ENCODE data around the gene TLL1.

The TLL1 gene

DNA sequence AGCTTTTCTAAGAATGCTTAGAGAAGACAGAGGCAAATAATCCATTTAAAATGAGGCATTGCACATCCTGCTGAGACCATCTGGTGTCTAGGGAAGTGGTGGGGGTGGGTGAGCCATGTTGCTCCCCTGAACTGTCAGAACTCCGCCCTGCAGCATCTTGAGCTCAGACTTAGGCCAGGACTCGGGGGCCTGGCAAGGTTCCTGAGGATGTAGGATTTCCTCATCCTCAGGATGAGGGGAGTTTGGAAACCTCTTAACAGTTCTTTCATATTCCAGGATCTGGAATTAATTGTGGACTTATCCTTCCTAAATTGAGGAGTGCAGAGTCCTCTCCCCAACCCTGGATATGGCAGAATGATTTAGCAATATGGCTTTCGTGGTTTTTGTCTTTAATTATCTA lies 6.6 kb downstream of the TLL1 start:
- in situ Hi-C loops (cut with MboI; ENCODE audit: low sequenced_read_pairs) = no loop called here

DNA sequence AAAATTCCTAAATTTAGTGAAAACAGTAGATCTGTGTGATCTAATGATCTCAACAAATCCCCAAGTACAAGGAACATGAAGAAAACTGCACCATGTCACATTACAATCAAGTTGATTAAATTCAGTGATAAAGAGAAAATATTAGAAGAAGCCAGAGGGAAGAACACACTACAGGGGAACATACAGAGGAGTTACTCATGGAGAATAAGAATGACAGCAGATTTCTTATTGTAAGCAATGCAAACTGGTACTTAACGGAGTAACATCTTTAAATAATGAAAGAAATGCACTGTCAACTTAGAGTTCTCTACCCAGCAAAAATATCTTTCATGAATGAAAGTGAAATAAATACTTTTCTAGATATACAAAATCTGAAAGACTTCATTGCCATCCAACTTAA lies 21.1 kb downstream of the TLL1 start:
- in situ Hi-C loops (cut with MboI; ENCODE audit: low sequenced_read_pairs) = no loop called here

DNA sequence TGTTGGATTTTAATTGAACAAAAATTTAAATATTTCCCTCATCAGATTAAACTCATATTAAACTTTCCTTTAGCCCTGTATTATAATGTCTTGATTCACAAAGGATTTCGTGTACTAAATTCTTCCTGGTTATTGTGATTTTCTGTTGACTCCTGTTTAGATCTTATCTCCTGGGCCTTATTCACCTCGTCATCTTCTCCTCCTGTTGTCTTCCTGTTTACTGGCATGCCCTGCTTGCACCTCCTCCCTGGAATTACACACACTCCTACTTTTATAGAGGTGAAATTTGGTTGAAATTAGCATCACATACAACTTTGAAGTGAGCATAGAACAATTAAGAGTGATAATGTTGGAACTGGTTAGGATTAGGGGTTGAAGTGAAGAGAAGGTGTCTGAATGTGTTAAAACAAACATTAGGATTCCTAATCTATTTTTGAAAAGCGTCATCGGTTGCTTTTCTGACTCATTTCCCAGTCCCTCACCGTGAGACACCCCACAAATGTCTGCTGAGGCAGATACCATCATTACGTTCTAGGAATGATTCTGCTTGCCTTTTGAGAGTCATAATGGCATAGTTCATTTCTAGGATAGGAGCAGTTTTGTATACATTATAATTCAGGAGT lies 32.5 kb downstream of the TLL1 start:
- in situ Hi-C loops (cut with MboI; ENCODE audit: low sequenced_read_pairs) = no loop called here

DNA sequence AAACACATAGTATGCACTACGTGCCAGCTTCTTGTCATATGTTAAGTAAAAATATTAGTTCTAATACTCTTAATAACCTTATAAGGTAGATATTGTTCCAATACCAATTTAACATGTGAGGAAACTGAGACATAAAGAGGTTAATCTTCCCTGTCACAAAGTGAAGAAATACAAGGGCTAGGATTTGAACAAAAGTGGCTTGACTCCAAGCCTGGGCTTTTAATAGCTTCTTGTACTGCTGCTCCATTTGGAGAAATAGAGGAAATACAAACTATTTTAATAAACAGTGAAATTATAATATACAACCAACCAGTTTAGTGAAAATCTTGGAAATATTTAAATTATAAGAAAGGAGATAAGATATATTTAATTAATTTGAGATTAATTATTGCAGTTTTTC lies 33.2 kb downstream of the TLL1 start:
- in situ Hi-C loops (cut with MboI; ENCODE audit: low sequenced_read_pairs) = no loop called here

DNA sequence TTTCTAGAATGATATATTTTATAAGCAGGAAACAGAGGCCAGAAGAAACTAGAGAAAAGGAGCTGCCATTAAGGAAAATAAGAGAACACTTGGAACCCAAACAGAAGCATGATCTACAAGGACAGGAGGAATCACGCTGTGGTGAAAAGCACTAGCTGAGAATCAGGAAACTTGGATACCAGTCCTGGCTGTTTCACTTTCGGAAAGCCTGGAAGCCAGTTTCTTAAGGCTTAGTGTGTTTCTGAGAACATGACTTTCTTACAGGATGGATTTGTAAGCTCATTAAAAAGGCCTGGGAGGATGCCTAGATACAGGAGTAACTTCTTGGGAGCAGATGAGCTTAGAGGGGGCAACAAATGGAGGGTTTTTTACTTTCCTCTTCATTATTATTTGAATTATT lies 36.9 kb downstream of the TLL1 start:
- in situ Hi-C loops (cut with MboI; ENCODE audit: low sequenced_read_pairs) = no loop called here

DNA sequence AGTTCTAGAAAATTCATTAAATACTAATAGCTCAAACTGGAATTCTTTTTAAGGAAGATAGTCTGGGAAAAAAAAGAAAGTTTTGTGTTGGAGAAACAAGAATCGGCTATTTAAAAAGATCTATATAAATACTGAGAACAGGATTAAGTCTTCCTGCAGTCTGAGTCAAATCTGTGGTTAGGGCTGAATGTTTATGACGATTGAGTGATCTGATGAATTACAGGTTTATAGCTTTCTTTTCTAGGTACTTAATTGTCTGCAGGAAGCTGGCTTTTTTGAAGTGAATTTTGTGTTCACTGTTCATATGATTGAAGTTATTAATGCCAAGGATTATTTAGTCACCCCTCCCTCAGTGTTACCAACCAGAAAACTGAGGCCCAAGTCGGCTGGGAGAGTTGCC lies 42.2 kb downstream of the TLL1 start:
- in situ Hi-C loops (cut with MboI; ENCODE audit: low sequenced_read_pairs) = no loop called here

DNA sequence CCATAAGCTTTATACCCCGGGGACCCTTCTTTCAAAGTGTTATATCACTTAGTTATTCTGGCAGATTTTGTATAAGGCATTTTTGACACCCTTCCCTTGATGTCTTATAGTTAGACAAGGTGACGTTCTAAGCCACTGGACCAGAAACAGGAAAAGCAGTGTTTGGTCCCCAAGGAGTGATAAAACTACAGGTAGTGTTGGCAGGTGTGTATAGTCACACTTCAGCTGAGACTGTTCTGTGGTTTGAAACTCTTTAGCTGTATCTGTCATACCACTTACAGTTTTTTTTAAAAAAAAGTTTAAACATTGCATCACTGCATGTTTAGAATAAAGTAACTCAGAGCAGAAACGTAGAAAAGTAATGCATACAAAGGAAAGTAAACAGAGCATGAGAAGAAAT lies 48.5 kb downstream of the TLL1 start:
- in situ Hi-C loops (cut with MboI; ENCODE audit: low sequenced_read_pairs) = no loop called here

DNA sequence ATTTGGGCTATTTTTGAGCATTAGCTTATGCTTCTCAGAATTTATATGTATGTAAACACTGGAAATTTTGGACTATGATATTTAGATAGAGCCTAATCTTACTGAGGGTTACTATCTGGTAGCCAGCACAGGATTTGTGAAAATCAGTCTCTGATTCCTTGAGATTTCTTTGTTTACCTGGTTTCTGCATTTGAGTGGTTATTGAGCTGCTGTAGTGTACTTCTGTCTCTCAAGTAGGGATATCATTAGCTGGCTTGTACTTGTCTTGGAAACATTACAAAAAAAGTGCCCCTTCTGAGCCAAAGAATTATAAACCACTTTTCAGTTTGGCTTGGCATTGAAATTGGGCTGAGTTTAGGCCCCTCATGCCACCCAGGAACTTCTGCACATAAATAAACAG lies 49.7 kb downstream of the TLL1 start:
- in situ Hi-C loops (cut with MboI; ENCODE audit: low sequenced_read_pairs) = no loop called here

DNA sequence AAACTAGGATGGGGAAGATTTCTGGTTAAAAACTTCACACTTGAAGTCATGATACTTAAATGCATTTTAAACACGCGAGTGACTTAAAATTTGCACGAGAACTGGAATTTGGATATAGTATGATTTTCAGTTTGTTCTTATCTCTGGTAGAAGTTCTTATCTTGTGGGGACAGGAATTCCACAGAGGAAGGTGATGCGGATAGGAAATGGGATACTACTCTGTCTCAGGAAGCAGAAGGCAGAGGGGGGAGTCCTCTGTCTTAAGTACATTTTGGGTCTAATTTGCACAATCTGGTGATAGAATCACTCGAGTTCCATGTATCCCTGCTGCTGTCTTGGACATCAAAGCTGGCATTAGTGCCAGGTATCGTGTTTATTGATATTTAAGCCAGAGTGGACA lies 53.3 kb downstream of the TLL1 start:
- in situ Hi-C loops (cut with MboI; ENCODE audit: low sequenced_read_pairs) = no loop called here

DNA sequence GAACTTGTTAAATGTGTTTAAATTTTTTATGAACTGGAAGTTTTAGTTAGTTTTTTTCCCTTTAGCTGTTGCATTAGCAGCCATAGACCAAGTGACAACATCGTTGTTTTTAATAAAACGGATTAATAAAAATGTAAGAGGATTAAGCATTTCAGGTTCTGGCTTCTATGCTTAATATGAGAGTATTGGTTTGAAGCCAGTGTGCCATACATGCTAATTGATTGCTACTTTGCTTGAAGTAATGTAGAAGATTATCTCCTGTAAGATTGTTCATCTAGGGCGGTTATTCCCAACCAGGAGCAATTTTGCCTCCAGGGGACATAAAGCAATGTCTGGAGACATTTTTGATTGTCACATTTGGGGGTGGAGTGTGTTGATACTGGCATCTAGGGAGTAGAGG lies 54.3 kb downstream of the TLL1 start:
- in situ Hi-C loops (cut with MboI; ENCODE audit: low sequenced_read_pairs) = no loop called here

DNA sequence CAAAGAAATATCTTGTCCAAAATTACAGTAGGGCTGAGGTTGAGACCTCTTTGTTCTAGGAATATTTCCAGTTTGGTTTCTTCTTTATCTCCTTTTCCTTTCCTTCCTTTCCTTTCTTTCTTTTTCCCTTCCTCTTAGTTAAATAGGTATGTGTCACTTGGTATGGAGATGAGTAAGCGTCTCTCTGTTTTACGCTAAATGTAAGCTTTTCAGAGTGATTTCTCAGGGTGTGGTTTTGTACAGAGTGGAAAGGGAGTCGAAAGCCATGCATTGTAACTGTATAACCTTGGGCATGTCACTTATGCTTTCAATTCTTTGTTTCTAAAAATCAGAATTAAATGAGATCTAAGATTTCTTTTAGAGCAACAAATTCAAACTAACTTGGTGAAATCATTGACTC lies 54.8 kb downstream of the TLL1 start:
- in situ Hi-C loops (cut with MboI; ENCODE audit: low sequenced_read_pairs) = no loop called here

DNA sequence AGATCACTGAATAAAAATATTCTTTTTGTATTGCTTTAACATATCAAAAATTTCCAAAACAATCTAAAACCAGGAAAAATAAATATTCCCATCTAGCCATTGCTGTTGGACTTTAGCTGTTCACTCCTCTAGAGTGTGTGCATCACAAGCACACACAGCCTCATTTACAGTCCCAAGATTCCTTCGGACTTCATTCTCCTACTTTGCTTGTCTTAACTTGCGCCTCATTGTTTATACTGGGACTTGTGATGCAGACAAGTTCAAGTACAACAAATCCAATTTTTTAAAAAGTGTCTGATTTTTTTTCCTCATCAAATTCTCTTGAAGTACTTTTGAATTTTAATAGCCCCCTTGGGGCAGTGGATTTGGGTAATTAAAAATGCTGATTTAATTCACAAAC lies 55.6 kb downstream of the TLL1 start:
- in situ Hi-C loops (cut with MboI; ENCODE audit: low sequenced_read_pairs) = no loop called here

DNA sequence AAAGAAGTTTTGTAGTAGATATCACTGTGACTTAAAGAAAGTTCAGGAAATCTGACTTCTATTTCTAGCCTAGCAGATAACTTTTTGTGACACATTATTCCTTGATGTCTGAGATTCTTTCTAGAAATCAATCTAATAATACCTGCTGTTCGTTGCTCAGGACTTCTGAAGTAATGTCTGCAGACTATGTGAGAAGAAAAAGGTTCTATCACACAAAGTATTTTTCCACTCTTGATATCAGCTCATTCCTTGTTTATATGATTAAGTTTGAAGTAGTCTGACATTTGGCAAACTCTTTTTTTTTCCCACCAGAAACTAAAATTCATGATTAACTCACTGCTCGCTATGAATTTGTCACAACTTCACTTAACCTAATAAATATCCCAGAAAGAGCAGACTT lies 56.6 kb downstream of the TLL1 start:
- in situ Hi-C loops (cut with MboI; ENCODE audit: low sequenced_read_pairs) = no loop called here

DNA sequence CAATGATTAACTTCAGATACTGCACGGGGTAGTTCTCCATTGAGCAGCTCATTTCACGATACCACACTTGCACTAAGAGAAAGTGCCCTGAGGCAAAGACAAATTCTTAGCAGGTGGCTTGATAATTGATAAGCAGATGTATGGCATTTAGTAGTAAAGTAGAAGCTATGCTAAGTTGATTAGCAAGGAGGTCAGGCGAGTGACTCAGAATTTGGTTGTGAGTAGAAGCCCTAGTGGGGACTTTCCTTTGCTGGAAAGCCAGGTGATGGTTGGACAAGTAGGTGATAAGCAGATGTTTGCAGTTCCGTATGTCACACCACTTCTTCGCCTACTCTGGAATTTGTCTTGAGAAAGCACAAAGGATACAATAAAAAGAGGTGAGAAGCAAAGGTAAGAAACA lies 58.7 kb downstream of the TLL1 start:
- in situ Hi-C loops (cut with MboI; ENCODE audit: low sequenced_read_pairs) = no loop called here

DNA sequence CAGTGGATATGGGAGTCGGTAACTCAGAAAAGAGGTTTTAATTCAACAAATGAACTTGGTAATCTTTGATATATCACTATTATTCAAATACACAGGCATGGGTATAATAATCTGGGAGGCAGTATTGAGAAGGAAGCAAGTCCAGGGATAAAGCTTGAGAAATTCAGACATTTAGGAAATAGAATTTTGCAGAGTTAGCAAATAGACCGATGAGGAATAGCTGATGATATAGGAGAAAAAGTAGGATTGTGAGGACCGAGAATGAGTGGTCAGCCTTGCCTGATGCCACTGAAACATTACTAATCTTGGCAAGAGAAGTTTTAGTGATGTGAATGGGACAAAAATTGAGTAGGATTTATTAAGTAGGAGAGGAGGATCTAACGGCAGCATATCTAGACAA lies 71.9 kb downstream of the TLL1 start:
- in situ Hi-C loops (cut with MboI; ENCODE audit: low sequenced_read_pairs) = no loop called here

DNA sequence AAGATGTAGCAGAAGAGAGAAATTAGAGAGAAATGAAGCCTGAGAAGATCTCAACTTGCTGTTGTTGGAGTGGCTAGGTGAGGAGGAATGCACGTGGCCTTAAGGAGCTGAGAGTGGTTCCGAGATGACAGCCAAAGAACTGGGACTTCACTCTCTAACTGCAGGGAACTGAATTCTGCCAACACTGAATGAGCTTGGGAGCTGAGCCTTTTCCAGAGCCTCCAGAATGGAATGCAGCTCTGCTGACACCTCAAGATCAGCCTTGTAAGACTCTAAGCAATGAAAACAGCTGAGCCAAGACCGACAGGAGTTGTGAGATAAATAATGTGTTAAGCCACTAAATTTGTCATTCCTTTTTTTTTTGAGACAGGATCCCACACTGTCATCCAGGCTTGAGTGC lies 73.0 kb downstream of the TLL1 start:
- in situ Hi-C loops (cut with MboI; ENCODE audit: low sequenced_read_pairs) = no loop called here

DNA sequence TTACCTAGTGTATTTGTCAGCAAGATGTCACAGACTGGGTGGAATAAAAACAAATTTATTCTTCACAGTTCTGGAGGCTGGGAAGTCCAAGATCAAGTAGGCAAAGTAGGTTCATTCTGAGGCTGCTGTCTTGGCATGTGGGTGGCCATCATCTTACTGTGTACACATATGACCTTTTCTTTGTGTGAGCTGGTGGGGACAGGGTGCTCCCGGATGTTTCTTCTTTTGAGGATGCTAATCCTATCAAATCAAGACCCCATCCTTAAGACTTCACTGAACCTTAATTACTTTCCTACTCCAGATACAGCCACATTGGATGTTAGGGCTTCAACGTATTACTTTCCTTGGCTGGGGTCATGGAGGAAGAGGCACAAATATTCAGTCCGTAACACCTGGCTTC lies 74.0 kb downstream of the TLL1 start:
- in situ Hi-C loops (cut with MboI; ENCODE audit: low sequenced_read_pairs) = no loop called here

DNA sequence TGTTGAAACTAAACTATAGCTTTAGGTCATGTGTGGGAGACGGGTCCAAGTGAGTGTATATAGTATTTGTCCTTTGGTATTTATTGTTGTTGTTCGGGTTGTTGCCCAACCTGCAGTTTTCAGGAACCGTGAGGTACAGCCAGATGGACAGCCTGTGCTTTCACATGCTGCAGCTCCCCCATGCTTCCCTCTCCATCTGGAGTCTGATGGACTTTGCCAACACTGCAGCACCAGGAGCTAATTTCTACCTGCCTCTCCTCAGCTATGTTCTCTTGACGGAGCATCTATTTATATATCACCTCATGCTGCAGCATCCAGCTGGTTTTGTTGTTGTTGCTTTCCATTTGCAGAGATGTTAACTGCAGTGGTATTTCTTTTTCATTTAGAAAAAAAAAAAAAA lies 80.1 kb downstream of the TLL1 start:
- in situ Hi-C loops (cut with MboI; ENCODE audit: low sequenced_read_pairs) = no loop called here

DNA sequence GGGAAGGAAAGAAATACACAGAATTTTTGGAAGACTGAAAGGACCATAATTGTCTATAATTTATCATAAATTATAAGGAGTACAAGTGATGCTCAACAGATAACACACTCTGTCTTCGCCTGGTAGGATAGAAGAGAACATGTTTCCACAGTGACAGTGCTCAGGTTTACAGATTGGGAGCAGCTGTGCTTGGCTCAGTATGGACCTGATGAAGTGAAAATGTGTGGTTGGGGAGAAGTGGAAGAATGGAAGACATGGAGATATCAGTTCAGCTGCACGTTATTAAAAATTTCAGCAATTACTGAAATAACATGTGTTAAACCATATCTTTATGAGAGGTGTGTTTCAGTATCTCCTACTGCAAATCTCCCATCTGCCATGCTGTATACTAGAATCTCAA lies 90.6 kb downstream of the TLL1 start:
- in situ Hi-C loops (cut with MboI; ENCODE audit: low sequenced_read_pairs) = no loop called here

DNA sequence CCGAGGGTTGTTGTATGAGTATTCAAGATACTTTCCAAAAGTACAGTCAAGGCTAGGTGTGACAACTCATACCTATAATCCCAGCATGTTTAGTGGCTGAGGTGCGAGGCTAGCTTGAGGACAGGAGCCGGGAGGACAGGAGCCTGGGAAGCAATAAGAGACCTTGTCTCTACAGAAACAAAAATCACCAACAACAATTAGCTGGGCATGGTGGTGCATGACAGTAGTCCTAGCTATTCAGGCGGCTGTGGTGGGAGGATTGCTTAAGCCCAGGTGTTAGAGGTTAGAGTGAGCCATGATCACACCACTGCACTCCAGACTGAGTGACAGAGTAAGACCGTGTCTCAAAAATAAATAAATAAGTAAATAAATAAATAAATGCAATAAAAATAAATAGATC lies 91.6 kb downstream of the TLL1 start:
- in situ Hi-C loops (cut with MboI; ENCODE audit: low sequenced_read_pairs) = no loop called here

DNA sequence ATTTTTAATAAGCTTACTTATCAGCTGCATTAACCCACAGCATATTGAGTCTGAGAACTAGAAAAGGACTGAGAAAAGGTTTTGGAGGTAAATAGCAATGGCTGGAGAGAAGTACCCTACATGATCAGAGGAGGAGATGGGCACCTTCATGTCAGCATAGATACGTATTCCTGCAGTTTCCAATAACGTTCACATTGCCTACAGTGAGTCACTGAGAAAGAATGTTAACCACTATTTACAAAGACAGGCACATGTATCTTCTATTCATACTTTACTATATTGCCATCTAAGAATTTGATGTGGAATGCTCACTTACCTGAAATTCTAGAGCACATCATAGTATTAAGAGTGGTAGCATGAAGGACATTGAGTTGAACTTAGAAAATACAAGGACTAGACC lies 92.5 kb downstream of the TLL1 start:
- in situ Hi-C loops (cut with MboI; ENCODE audit: low sequenced_read_pairs) = no loop called here

DNA sequence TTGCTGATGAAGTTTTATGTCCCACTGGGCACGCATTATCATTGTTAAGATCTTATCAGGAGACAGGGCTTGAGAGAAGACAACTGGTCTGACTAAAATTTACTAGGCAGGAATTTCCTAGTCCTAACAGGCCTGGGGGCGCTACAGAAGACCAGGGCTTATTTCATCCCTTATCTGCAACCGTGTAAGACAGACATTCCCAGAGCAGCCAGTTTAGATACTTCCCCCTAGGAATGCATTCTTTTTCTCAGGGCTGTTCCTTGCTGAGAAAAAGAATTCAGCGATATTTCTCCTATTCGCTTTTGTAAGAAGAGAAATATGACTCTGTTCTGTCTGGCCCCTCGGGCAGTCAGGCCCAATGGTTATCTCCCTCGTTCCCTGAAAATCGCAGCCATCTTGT lies 93.8 kb downstream of the TLL1 start:
- in situ Hi-C loops (cut with MboI; ENCODE audit: low sequenced_read_pairs) = no loop called here

DNA sequence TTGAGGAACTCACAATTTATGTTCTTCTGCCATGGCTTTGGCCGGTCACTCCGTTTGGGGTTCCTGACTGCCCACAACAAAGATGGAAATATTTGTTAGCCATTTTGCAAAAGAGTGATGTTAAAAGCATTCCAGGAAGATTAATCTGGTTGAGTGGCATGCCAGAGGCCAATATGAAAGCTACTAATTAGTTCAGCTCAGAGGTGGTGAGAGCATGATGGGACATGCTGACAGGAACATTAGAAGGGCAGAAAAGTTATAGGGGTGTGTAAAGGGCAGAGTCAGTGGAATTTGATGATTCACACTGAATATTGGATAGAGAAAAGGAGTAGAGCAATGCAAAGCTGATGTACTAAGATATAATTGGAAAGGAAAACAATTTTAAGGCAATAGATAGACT lies 94.4 kb downstream of the TLL1 start:
- in situ Hi-C loops (cut with MboI; ENCODE audit: low sequenced_read_pairs) = no loop called here

Measured in HL-60/S4 treated with phorbol 12-myristate 13-acetate at 8.2 ng/mL for 4 days and 3 days (cell line).